OCI-LY3 (cell line): ENCODE measurements around the gene CLDND1.

Source experiments
- EZH2phosphoT487 ChIP-seq: fragments of 200-600 bp; shearing (Covaris generic); IDR thresholded peaks from 2 replicates; pipeline ENCODE4 v1.6.1; 2018; ENCODE audit warnings: antibody characterized with exemption, mixed run types, low read depth
- TF ChIP-seq, protein P1 (sequence below): fragments of 200-600, 300-600 bp; sonication (generic); IDR thresholded peaks from 2 replicates; pipeline ENCODE4 v1.5.1; 2014; ENCODE audit warnings: antibody characterized with exemption, low read length, low read depth

DNA sequence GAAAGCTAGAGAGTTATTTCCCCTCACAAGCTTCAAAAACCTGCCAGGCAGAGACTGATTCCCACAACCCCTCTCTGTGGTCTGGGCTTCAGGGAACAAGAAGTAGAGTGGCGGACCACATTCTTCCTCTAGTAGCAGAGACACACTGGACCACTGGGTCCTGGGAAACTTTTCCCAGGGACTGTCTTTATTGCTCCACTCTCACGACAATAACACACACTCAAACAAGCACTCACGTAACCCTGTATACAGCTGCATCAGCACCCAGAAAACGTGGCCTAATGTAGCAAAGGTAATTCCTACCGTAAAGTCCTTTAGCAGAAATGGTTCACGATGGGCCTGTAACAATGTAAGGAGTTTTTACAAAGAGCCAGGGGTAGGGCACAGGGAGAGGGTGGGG, 43.1 kb upstream of the CLDND1 start:
- TF ChIP-seq, protein P1, sequence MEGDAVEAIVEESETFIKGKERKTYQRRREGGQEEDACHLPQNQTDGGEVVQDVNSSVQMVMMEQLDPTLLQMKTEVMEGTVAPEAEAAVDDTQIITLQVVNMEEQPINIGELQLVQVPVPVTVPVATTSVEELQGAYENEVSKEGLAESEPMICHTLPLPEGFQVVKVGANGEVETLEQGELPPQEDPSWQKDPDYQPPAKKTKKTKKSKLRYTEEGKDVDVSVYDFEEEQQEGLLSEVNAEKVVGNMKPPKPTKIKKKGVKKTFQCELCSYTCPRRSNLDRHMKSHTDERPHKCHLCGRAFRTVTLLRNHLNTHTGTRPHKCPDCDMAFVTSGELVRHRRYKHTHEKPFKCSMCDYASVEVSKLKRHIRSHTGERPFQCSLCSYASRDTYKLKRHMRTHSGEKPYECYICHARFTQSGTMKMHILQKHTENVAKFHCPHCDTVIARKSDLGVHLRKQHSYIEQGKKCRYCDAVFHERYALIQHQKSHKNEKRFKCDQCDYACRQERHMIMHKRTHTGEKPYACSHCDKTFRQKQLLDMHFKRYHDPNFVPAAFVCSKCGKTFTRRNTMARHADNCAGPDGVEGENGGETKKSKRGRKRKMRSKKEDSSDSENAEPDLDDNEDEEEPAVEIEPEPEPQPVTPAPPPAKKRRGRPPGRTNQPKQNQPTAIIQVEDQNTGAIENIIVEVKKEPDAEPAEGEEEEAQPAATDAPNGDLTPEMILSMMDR = no peak
- TF ChIP-seq EZH2phosphoT487 = no peak
